Colon (tissue), 2 donors: ENCODE results near the gene MRGPRF.

Source experiments
- FAIRE-seq: peaks from 2 replicates; lab custom pipeline; 2012; peaks lifted over from hg19 to GRCh38; lab: Jason Lieb, UNC
- donor health status: control.
- donor health status: control.

The MRGPRF gene

DNA sequence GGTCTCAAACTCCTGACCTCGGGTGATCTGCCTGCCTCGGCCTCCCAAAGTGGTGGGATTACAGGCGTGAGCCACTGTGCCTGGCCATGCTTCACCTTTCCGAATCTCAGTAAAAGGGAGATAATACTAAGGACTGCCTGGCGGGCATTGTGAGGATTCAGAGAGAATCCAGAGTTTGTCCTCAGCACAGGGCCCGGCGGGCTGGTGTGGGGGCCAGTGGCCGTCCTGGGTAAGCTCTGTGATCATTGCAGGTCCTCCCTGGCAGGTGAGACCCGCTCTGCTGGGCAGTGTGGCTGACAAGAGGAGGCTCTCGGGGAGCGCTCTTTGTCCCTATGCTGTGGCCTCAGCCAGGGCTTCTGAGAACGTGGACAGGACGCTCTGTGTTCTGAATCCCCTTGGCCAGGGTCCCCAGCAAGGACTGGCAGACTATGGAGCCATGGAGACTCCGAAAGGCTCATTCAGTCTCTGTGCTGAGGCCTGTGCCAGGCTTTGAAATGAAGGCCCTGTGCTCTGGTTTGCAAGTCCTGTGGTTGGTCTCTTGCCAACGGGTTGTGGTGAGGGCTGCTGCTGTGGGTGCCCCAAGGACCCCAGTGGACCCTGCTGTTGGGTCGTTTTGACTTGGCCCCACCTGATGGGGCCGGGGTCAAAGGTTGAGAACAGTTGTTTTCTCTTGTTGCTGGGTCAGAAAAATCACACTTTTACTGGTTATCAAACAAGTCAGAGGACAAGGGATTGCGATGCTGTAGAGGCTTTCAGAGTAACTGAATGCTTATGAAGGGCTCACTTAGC lies 37.7 kb upstream of the MRGPRF start:
- no peak for FAIRE-seq

DNA sequence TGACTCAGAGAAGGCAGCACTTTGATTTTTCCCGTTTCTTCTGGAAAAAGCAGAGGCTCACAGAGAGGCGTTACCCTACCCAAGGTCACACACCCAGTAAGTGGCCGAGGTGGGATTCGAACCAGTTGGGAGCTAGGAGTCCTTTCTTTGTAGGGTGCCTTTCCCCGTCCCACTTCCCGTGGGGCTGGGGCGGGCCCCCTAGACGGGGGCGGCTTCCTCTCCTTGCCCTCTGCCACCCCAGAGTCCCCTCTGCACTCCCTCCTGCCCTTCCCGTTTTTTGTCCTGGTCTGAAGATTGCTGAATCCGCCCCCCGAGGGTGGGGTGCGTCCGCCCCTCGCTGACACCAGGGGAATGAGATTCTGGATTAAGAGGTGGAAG lies 36.4 kb upstream of the MRGPRF start:
- no peak for FAIRE-seq

DNA sequence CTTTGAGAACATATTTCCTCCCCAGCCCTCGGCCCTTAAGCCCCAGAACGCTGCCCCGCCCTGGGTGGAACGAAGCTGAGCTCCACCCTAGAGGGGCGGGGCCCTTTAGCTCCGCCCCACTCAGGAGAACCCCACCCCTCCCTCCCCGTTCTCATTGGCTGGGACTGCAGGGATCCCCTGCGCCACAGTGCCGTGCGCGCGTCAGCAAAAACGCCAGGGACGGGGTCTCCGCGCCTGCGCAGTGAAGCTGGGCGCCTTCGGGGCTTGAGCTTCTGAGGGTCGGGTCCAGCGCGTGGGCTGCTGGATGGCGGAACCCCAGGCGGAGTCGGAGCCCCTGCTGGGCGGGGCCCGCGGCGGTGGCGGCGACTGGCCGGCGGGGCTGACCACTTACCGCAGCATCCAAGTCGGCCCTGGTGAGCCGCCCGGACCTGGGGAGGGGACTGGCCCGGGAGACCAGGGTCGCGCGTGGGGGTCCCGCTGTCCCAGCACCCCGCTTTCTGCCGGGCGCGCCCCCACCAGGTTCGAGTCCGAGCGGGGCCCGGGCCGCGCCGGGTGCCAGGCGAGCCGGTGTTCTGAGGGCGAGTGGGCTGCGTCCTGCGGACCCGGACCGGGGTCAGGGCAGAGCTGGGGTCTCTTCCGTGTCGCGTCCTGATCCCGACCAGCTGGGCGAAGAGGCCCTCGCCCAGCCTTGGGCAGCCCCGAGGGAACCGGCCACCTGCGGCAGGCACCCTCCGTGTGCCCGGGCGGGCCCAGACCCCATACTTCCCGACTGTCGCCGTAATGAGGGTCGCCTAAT lies 35.8 kb upstream of the MRGPRF start, which contains the start of gene TPCN2:
TSS of gene TPCN2 (plus strand) at position 239 of the 796 bp plus-strand sequence. CDS start at position 305, 66 bp downstream.
- FAIRE-seq, result no peak

DNA sequence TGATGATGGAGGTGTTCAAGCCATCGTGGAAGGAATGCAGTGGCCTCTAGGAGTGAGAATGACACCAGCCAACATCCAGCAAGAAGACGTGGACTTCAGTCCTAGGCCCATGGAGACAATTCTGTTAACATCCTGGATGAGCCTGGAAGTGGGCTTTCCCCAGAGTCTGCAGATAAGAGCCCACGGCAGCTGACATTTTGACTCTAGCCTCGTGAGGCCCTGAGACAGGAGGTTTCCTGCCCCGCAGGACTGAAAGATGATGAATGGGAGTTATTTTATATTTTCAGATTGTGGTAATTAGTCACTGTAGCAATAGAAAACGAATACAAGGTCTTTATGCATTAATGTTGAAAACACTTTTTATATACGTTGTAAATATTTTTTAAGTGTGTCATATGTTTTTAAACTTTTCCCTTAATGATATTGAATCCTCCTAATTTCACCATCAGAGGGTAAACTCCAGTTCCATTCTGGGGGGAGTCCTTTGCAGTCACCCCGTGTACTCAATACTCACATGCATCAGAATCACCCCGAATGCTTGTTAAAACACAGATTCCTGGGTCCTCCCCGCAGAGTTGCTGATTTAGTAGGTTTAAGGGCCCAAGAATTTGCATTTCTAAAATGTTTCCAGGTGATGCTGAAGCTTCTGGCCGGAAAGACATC lies 35.1 kb upstream of the MRGPRF start:
- no peak for FAIRE-seq

DNA sequence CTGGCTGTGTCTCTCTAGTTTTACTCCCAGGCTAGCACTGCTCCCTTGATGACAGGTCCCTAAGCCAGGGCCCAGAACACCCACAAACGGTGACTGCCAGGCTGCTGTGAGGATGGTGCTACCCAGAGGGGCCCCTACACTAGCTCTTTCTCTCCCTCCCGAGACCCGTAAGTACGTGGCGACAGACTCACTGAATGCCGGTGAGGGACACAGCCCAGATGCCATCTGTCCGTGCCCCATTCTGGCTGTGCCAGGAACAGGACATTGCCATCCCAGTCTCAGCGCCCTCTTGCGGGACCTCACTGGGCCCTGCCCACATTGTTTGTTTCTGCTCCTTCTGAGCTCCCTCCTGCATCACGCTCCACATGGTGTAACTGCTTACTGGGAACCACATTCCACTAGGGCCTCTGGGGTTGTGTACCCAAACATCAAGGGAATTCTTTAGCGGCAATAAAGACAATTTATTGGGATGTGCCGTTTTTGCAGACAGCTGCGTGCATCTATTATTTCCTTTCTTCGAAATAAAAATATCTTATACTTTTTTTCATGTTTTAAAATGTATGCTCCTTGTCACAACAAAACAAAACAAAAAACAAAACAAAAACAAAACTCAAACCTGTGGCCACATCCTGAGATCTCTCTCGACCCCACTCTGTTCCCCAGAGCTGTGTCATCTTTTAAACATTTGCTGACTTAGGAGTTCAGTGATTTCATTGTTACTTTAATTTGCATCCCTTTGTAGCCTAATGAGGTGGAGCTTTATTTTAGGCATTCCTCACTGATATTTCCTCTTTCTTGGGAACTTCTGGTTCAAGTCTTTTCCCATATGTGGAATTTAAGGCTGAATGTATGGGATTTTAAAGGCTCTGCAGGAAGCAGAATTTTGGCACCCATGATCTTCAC lies 31.3 kb upstream of the MRGPRF start:
- FAIRE-seq, result no peak

DNA sequence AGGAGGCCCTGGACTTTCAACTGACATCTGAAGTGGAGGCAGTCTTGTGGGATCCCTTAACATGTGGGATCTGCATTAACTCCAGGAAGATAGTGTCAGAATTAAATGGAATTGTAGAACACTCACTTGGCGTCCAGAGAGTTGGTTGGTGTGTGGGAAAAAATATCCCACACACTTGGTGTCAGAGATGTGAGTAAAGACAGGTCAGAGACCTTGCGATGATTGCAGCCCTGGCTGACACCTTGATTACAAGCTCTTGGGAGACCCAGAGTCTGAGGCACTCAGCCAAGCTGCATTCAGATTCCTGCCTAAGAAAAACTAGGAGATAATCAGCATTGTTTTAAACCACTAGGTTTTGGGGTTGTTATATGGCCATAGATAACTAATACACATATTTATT lies 28.5 kb upstream of the MRGPRF start:
- no peak for FAIRE-seq

DNA sequence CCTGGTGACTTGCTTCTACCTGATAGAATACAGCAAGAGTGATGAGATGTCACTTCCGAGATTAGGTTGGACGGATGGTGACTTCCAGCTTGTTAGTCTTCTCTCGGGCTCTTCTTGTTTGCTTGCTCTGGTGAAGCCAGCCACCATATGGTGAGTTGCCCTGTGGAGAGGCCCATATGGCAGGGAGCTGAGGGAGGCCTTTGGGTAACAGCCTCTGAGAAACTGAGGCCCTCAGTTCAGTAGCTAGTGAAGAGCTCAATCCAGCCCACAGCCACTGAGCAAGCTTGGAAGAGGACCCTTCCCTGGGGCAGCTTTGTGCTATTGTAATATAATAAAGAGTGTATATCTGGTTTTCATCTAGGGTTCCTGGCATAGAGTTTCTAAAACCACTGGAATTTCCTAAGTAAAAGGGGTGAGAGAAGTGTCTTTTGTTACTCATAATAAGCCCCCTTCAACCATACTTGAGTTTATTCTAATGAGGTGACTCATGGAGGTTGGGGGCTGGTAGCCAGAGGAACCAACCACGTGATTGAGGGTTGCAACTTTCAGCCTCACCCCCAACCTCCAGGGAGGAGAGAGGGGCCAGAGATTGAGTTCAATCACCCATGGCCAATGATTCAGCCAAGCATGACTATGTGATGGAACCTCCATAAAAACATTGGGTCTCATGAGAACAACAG lies 27.7 kb upstream of the MRGPRF start:
- FAIRE-seq, result no peak

DNA sequence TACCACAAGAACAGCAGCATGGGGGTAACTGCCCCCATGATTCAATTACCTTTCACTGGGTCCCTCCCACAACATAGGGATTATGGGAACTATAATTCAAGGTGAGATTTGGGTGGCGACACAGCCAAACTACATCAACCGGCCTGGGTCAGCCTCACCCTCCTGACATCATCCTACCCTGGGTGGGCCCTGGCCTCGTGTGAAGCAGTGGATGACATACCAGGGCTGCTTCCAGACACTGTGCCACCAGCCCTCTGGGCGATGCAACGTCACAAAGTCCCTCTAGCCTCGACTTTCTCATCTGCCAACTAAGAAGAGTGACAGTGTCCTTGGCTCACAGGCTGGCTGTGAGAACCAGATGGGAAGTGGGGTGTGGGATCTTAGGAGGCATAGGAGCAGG lies 27.0 kb upstream of the MRGPRF start:
- no peak for FAIRE-seq

DNA sequence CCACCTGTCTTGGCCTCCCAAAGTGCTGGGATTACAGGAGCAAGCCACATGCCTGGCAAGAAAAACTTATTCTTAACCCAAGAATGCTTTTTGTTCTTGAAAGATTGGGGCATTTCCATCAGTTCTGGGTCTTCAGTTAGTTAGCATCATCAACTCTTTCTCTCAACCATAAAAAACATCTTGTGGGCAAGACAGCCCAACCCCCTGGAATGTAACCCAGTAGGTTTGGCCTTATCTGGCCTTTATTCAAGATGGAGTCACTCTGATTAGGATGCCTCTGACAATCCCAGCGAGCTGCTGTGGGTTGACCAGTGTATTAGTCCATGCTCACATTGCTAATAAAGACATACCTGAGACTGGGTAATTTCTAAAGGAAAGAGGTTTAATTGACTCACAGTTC lies 26.5 kb upstream of the MRGPRF start:
- FAIRE-seq, result no peak

DNA sequence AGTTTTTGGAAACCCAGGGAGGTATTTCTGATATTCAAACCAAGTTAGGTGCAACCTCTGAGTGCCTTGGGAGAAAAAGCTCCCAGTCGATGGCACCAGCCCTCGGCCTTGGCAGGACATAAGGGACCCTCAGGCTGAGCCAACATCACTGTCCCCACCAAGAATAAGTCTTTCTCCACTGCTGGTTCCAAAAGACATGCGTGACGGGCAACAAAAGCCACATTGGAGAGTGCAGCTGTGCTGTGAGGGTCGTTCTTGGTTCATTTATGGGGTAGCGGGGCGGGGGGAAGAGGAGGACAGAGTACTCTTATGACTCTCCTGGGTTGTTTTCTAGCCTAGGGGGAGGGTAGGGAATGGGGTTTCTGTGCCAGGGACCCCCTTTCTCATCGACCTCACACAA lies 24.5 kb upstream of the MRGPRF start:
- no peak for FAIRE-seq

DNA sequence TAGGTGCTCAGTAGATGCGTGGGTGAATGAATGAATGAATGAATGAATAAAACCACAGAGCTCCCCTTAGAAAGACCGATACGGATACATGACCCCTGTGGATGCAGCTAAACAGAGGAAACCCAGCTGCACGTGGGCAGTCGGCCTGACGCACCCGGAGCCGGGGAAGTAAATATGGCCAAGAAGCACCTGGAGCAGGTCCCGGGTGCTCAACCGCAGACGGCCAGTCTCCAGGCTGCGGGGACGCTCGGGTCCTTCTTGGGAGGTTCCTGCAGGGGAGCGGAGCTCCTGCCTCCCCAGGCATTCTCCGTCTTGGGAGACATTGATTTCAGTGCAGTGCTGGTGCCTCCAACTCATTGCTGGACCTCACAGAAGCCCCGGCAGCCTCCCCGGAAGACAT lies 24.0 kb upstream of the MRGPRF start:
- no peak for FAIRE-seq

DNA sequence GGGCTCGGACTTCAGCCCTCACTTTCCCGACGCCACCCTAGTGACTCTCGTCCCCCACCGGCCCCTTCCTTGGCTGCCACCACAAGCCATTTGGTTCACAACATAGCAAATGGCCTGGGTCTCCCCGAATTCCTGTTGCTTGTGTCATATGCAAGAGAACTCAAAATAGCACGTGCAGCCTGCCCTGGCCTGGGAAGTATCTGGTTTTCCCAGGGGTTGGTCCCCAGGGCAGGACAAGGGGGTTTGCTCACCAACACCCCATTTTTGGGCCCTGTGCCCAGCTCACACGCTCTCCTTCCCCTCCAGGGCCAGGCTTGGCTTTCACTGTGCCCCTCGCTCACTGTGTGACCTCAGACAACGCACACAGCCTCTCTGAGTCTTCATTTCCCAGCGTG lies 22.9 kb upstream of the MRGPRF start:
- FAIRE-seq, result no peak

DNA sequence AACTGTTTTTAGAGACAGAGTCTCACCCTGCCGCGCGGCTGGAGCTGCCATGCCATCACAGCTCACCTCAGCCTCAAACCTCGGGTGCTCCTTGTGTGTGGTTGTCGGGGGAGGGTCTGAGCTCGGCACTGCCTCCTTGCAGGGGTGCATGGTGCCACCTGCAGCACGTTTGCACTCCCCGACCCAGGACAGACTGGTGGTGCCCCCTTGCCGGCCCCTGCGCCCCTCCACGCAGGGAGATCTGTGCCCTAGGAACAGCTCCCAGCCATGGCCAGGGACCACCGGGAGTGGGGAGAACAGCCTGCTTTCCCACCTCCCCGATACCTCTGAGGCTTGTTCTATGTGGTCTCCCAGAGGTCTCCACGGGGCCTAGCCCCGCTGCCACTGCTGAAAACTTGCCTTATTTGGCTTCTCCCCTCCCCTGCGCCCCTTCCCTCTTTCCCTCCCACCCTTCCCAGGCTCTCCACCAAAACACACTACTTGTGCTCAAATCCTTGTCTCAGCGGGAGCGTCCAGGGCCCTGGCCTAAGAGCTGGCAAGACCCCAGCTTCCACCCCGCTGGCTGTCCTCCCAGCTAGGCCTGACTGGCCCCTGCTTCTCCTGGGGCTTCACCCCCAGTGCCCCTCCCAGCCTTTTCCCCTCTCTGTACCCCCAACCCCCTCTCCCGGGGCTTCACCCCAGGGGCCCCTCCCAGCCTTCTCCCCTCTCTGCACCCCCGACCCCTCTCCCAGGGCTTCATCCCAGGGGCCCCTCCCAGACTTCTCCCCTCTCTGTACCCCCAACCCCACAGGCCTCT lies 22.3 kb upstream of the MRGPRF start:
- FAIRE-seq, result no peak

DNA sequence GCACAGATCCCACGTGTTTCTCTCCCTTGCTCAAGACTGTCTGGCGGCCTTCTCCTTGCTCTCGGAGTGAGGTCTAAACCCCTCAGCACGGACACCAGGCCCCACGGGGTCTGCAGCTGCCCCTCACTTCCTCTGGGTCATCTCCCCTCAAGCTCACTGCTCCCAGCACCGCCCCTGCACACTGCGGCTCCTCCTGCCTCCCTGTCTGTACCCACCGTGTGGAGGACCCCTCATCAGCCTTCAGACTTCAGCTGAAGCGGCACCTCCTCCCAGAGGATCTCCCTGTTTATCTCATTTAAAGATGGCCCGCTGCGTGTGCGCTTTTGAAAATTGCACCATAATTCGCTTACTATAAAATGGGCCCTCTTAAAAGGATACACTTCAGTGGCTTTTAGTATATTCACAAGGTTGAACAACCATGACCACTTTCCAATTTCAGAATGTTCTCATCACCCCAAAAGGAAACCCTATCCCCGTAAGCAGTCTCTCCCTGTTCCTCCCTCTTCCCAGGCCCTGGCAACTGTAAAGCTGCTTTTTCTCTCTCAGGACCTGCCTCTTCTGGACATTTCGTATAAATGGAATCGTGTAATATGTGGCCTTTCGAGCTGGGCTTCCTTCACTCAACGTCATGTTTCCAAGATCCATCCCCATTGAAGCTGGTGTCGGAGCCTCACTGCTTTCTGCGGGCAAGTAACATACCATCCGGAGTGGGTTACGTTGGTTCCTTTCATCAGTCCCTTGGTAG lies 21.2 kb upstream of the MRGPRF start:
- no peak for FAIRE-seq

DNA sequence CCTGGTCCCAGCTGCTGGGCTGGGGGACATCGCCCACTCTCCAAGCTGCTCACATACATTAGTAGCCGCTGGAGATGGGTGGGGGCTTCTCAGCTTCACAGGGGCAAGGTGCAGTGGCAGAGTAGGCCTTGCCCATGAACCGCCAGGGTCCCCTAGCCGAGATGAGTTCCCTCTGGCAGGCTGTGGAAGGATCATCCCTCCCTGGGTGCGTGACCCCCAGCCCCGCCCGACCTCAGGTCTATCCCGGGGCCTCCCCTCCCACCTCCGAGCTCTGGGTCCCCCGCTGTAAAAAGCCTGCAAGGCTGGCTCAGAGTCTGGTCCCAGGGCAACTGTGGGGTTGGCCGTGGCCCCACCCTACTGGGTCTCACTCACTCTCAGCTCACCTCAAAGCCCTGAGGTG lies 20.4 kb upstream of the MRGPRF start:
- no peak for FAIRE-seq

DNA sequence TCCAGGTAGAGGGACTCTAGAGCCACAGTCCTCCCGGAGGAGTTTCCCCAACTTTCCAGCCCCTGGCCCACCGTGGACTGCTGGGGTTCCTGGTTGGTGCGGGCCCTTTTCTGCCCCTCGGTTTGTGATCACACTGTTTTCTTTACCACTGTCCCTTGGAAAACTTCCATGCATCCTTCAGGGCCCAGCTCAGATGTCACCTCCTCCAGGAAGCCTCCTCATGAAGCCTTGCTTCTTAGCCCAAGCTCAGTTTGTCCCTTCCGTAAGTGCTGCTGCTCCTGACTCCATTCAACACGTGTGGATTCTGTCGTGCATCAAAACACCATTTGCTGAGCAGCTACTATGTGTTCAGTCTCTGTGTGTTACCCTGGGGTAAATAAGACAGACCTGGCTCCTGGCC lies 19.8 kb upstream of the MRGPRF start:
- no peak for FAIRE-seq

DNA sequence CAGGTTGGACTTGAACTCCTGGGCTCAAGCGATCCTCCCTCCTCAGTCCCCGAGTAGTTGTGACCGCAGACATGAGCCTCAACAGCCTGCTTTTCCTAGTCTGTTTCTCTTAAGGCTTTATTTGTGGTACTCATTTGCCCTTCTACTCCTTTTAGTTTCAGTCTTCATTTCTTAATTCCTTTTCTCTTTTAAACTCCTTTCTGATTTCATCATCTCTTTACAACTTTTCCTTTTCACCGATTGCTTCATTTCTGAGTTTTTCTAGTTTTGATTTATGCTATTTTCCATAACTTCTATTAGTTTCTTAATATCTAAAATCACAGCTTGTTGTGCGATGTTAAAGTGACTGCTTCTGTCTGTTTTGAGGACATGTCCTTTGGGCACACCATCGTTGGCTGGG lies 17.3 kb upstream of the MRGPRF start:
- FAIRE-seq, result no peak

DNA sequence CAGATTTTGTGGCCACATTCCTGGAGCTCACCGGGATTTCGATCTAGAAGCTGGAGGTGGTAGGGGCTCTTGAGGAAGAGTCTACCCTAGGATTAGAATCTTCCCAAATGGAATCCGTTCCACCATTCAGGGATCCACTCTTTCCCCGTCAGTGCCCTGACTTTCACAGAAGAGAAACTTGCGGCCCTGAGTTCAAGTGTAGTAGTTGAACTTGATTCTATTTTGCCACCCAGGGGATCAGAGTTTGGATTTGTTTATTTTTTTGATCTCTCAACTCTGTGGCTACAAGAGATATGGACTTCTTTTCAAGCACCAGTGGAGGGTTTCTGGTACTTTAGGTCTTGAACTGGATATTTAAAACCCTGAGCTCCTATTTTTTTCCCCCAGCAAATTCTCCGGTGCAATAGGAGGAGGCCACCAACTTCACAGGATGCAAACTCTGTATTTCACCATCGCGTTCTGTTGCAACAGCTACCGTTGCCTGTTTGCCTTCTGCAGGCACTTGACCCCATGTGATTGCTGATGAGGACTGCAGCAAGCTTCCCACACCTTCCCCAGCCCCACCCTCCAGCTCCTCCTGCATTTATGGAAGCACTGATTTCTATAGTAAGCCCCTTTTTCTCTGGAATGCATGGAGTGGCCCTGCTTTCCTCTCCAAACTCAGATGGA lies 14.8 kb upstream of the MRGPRF start:
- FAIRE-seq, result no peak

DNA sequence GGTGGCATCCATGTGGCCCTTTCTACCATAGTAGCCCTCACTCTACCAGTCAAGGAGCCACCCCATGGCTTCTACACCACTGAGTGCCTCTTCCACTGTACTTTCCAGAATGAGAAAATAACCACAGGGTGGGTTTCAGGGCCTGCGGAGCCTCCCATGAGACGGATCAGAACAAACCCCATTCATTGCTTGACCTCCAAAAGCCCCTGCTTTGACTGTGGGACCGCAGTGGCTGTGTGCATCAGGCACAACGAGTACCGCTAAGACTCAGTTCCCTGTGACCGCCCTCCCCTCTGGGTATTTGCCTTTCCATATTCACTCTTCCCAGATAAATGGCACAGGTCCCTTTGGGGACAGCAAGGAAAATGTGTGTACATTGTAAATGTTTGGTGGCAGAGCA lies 11.5 kb upstream of the MRGPRF start:
- FAIRE-seq, result no peak
